ENCODE data around the gene ATP6V0D1.
"Not testable (repeated sequence)": the region's sequence is repeated elsewhere in the genome, so short reads cannot be mapped to it uniquely, and the experiment has no call there.

ATP6V0D1 gene

DNA sequence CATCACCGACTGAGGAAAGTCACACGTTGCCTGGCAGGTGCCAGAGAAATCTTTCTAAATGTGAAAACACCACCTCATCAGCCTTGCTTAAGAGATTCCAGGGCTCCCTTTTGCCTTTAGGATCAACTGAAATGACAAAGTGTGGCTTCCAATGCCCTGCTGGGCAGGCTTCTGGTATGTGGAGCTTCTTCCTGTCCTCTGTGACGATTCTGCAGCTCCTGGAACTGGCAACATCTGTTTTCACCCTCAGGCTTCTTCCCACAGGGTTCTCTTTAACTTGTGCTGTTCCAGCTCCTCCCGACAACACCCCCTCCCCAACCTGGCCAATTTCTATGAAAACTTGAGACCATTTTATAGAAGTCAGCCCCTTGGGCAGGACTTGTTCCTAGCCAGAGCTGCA lies 59.9 kb downstream of the ATP6V0D1 start:
- DNase-seq = no peak
- intact Hi-C loops (cut with DNase I) = no loop called here

DNA sequence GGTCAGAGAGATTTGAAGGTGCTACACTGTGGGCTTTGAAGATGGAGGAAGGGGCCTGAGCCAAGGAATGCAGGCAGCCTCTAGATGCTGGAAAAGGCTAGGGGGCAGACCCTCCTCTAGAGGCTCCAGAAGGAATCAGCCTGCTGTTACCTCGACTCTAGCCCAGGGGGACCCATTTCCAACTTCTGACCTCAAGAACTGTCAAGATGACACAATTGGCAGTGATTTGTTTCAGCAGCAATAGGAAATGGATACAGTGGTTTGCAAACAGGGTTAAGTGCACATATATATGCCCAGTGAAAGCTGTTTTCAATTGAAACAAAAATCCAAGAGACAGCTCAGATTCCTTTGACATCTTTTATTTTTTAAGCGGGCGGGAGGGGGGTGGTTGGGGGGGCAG lies 61.0 kb downstream of the ATP6V0D1 start:
- intact Hi-C loops (cut with DNase I) = no loop called here
- no peak for DNase-seq

DNA sequence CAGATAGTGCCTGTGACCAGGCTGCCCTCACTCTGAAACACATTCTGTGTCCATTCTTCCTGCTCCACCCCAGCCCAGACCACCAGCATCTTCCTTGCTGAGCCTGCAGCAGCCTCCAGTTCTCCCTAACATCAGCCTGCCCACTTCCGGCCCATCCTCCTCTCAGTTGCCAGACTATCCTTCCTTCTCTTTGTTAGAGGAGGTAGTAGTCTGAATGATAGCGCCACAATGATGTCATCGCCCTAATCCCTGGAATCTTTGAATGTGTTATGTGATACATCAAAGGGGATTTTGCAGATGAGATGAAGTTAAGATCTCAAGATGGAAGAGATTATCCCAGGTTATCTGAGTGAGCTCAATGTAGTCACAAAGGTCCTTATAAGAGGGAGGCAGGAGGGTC lies 61.5 kb downstream of the ATP6V0D1 start:
- intact Hi-C loops (cut with DNase I) = no loop called here
- DNase-seq = no peak

DNA sequence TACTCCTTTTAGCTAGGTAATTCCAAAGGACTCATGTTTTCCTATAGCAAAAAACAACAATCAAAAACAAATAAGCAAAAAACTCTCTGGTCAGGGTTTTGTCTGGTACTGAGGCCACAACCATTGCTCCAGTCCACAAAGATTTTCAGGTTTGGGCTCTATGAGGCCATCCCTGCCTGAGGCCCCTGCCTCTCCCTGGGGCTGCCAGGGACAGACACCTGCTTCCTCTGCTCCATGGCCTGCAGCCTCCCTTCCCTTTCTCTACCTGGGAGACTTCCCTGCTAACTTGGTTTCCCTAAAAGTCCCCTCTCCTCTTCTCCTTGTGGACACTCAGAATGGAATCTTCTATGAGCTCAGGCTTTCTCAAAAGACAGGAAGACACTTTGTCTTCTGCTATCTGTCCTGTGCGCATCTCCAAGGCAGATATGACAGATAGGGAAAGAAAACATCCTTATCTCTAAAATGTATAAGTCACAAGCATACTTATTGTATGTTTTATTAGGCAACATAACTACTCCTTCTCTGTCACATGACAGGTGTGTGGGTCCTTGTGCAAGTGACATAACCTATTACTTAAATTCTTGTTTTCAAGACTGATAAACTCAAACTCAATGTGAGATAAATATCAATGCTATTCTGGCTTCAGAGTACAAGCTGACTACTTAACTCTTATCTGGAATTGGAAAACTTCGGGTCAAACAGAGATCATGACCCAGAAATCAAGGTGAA lies 63.5 kb downstream of the ATP6V0D1 start:
- DNase-seq = no peak

GRCh38 chr16:67415872-67416793 lies 64.8 kb downstream of the ATP6V0D1 start, which contains the start of gene ZDHHC1:
ZDHHC1 (minus strand) TSS chr16:67416477; CDS start chr16:67407775, 8,702 bp downstream.
- intact Hi-C loops (cut with DNase I) = no loop called here
- DNase-seq = peak in 40 of 42 donors; percentile 58 to 90 (median 80)

More for the DNA sequence above, 63.5 kb downstream of the ATP6V0D1 start:
- intact Hi-C loops (cut with DNase I) = no loop called here

- DNase-seq; intact Hi-C loops (cut with DNase I): not testable (repeated sequence)
These were observed 65.5 kb downstream of the ATP6V0D1 start for GRCh38 chr16:67415421-67415820.

DNA sequence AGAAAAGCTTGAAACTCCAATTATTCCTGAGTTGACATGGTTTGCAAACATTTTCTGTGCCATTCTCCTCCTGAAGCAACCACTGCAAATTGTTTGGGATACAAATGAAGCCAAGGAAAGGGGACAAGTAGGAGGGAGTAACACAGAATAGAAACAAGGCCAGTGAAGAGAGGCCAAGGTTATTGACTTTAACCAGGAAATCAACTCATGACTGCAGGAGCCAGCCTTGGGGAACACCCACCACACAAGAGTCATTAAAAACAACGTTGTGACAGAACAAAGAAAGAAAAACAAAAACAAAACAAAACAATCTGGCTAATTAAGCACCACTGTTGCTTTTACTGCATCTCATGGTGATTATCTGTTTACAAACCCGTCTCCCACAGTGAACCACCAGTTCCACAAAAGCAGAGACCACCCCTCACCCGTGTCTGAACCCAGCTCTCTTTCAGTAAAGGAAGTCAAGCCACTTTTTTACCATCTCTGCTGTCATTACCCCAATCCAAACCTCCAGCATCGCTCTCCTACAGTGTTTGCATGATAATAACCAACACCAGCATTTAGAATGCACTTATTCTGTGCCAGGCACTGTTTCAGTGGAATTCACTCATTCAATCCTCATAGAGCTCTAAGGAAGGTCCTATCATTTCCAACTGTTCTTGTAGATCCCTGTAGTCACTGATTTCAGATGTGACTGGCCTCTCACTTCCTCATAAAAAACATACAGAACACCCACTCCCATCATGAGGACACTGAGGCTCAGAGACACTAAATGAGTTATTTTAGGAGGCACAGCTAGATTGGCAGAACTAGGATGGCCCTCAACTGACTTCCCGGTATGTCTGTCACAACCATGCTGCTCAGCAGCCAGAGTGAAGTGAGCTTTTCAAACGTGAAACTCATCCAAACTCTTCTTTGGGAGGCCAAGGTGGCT lies 66.7 kb downstream of the ATP6V0D1 start:
- intact Hi-C loops (cut with DNase I) = no loop called here
- DNase-seq = no peak

DNA sequence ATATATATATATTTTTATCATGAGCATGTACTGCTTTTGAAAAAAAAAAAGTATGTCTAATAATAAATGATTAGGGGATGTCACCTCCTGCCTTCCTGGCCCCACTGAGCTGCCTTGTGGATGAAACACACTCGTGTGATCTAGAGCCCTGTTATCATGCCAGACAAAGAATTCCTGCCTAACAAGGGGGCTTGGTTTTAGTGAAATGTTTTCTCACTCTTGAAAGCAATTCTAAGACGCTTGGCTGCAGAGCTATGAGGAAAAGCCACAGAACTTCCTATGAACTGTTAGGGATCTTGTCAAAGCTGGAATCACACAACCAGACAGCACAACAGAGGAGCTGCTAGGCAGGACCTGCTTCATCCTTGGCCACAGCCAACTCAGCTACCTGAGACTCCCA lies 68.7 kb downstream of the ATP6V0D1 start:
- intact Hi-C loops (cut with DNase I) = no loop called here
- no peak for DNase-seq

DNA sequence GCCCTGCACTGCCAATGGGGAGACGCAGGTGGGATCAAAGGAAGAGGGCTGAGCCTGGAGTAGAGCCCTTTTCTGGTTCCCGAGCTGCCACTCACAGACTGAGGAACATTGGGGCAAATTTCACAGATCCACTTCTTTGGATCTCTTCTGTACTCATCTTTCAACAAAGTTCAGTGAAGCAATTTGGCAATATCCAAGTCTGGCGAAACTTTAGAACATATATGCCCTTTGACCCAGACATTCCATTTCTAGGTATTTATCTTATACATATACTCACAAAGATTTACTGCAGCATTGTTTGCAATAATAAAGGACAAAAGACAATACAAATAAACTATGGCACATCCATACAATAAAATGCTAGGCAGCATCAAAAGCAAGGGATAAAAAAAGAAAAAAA lies 69.6 kb downstream of the ATP6V0D1 start:
- intact Hi-C loops (cut with DNase I) = no loop called here
- no peak for DNase-seq

DNA sequence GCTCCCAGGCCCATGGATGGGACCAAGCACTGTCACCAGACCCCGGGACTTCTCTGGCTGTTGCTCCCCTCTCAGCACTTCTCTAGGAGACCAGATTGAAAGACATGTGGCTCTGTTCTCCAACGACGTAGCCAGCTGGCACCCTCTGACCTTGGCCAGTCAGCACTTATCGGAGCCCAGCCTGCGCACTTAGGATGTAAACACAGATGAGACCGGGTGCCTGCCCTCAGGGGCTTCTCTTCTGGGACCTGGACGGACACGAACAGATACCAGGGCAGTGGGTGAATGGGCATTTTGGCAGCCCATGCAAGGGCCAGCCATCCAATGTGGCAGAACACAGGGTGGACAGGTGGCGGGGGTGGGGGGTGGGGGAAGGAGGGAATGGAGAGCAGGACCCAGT lies 71.3 kb downstream of the ATP6V0D1 start:
- DNase-seq = no peak
- intact Hi-C loops (cut with DNase I) = loop anchor here (10.0 kb wide), 1 partner anchor 155 kb away; no protein-coding TSS in a partner anchor

DNA sequence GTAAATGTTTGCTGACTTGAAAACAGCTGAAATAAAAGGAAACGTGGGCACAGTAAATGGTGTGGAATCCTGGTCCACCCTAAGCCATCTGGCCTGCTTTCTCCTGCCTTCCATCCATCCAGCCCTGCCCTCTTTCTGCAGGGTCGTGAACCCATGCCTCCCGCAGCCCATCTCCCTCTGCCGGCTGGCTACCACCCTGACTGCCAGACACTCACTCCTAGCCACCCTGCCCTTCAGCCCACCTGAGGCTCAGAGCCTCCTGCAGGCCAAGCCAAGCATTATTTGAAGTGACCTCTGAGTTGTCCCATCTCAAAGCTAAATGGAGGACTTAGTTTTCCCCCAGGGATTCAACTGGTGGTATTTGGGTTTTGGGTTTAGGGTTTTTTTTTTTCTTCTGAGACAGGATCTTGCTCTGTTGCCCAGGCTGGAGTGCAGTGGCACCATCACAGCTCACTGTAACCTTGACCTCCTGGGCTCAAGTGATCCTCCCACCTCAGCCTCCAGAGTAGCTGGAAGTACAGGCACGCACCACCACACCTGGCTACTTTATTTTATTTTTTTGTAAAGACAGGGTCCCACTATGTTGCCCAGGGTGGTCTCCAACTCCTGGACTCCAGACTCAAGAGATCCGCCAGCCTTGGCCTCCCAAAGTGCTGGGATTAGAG lies 73.0 kb downstream of the ATP6V0D1 start:
- intact Hi-C loops (cut with DNase I) = loop anchor here (10.0 kb wide), 1 partner anchor 153 kb away; no protein-coding TSS in a partner anchor

DNA sequence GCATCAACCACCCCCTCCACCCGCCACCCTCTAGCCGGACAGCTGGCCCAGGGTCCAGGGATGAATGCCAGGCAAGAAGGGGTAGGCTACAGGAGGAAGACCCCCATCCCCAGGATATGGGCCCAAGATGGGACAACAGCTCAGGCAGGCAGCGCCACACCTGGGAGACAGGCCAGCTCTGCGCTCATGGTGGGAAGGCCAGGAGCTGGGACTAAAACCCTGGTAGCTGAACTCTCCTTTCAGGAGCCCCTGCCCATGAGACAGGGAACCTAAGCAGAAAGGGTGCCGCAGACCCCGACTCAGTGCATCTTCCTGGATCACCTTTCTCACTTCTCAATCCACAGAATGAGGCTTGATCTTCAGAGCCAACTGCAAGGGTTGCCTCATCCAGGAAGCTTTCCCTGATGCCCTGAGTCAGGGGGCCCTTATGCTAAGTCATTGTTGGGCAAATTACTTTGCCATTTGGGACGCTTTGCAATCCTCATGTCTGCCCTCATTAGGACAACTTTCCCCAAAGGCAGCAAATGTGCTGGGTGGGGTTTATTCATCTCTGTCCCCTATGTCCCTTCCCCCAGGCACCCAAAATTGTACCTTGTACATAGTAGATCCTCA lies 73.7 kb downstream of the ATP6V0D1 start:
- DNase-seq = no peak
- intact Hi-C loops (cut with DNase I) = loop anchor here (10.0 kb wide), 1 partner anchor 152 kb away; no protein-coding TSS in a partner anchor

More for the DNA sequence above, 73.0 kb downstream of the ATP6V0D1 start:
- DNase-seq = no peak

DNA sequence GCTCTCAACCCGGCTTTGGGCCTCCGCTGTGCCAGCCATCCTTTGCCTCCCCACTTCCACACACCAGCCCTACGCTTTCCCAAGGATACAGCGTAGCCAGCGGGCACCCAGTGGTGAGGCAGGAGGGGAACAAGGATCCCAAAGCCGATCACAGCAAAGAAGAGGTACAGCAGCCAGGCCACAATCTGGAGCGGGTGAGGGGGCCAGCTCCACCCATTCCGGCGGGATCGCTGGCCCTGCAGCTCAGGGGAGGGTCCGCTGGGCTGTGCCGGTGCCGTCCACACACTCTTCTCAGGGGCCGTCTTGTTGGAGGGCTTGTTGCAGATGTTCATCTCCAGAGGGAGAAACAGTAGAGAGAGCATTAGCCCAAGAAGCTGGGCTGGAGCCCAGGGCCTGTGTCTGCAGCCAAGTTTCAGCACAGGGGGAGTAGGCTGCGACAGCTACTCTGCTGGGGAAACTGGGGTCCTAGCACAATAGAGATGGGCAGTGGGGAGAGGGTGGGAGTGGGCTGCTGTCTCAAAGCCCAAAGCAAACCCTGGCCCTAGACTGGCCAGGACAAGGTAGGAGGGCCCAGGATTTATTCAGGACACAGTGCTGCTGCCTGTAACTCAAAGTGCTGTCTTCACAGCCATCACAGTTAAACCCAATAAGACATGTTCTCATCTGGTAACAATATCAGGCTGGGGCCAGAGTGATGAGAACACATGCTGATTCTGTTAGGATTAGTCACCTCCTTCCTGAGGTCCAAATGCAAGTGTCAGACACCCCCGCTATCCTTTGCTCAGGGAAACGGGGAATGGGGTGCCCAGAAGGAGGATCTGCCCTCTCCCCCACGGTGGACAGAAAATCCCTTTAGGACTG lies 74.6 kb downstream of the ATP6V0D1 start:
- DNase-seq = peak in 2 of 42 donors; percentile 32 to 51
- intact Hi-C loops (cut with DNase I) = loop anchor here (10.0 kb wide), 1 partner anchor 152 kb away; no protein-coding TSS in a partner anchor

DNA sequence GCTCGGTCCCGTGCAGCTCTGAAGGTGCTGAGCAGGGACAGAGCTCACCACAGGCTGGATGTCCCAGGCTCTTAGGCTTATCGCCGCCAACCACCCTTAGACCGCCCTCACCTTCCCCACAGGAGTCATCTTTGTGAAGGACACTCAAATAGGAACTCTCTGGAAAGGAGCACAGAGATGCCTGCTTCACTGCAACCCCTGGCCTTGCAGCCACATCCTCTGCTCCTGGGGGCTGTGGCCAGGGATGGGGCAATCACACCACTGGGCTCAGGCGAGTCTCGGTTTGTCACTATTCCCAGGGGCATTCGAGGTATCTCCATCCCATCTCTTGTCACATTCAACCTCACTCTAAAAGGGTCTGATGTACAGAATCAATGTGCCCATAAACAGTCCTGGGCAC lies 75.6 kb downstream of the ATP6V0D1 start:
- DNase-seq = no peak
- intact Hi-C loops (cut with DNase I) = loop anchor here (10.0 kb wide), 1 partner anchor 151 kb away; no protein-coding TSS in a partner anchor

DNA sequence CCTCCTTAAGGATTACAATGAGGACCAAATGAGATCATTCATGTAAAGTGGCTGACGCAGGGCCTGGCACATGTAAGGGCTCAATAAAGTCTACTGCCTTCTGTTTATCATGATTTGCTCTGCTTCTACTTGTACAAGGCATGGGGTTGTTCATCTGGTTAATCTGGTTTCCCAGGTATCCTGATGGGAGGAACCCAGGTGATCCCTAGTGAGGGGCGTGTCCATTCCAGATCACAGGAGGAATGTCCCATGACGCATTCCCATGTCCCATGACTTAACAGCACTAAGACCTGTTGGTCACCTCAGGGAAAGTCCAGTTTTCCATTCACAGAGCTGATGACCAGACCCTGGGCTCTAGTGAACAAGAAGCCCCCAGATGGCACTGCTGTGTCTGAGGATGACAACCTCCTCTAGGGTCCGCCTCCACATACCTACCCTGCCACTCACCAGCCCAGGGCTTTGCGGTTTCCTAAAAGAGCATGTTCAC lies 76.2 kb downstream of the ATP6V0D1 start:
- no peak for DNase-seq

GRCh38 chr16:67403976-67404555 lies 76.9 kb downstream of the ATP6V0D1 start:
- intact Hi-C loops (cut with DNase I) = loop anchor here (5.0 to 10.0 kb wide), 2 partner anchors 37 to 149 kb away; no protein-coding TSS in a partner anchor
- DNase-seq = no peak

More for the DNA sequence above, 76.2 kb downstream of the ATP6V0D1 start:
- intact Hi-C loops (cut with DNase I) = loop anchor here (5.0 to 10.0 kb wide), 2 partner anchors 37 to 150 kb away; no protein-coding TSS in a partner anchor
